ENCODE measurements around the gene AKR7A2. TPM values are rescaled to one million over a fixed set of nuclear protein-coding genes. Genes with fewer than 3 reads are reported as not detected.

AKR7A2 gene
- total and polyA plus RNA-seq, 12 donors = 6.8 to 48.5 (median 43.0) TPM

- TF ChIP-seq, protein P1, sequence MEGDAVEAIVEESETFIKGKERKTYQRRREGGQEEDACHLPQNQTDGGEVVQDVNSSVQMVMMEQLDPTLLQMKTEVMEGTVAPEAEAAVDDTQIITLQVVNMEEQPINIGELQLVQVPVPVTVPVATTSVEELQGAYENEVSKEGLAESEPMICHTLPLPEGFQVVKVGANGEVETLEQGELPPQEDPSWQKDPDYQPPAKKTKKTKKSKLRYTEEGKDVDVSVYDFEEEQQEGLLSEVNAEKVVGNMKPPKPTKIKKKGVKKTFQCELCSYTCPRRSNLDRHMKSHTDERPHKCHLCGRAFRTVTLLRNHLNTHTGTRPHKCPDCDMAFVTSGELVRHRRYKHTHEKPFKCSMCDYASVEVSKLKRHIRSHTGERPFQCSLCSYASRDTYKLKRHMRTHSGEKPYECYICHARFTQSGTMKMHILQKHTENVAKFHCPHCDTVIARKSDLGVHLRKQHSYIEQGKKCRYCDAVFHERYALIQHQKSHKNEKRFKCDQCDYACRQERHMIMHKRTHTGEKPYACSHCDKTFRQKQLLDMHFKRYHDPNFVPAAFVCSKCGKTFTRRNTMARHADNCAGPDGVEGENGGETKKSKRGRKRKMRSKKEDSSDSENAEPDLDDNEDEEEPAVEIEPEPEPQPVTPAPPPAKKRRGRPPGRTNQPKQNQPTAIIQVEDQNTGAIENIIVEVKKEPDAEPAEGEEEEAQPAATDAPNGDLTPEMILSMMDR (IDR thresholded peaks at IDR 0.05) = peak; percentile 84 to 94 (median 87)
- intact Hi-C loops (cut with DNase I) = loop anchor here in 7 of 10 donors (2.0 to 5.0 kb wide), 4 partner anchors 238 to 313 kb away; no protein-coding TSS in a partner anchor
- DNase-seq (peak; percentile 54 to 70), ATAC-seq (peak; percentile 66 to 76 (median 74))
- H3K36me3 ChIP-seq = peaks cover 0 to 92% (median 20%) of the 10 kb centered on the region in 9 donors
- peaks cover 3 to 34% (median 20%) of the 10 kb centered on the region in 9 donors for H3K4me1 ChIP-seq
- H3K27me3 ChIP-seq = no peaks in the 10 kb centered on the region
- H3K27ac ChIP-seq = peak overlapping the region in 2 of 10 donors; percentile 10
- WGBS, 2 donors = 66 to 69% methylated on average over 12 of the region's 12 CpGs
- H3K9me3 ChIP-seq = no peaks in the 10 kb centered on the region
- no peak overlapping the region for H3K4me3 ChIP-seq
Observed at GRCh38 chr1:19344372-19344810, 32.4 kb upstream of the AKR7A2 start.

GRCh38 chr1:19343617-19344350 is 31.8 kb upstream of the AKR7A2 start:
- intact Hi-C loops (cut with DNase I) = loop anchor here in 7 of 10 donors (2.0 to 5.0 kb wide), 4 partner anchors 239 to 314 kb away; no protein-coding TSS in a partner anchor
- TF ChIP-seq, protein P1 (IDR thresholded peaks at IDR 0.05) = no peak
- Histone ChIP-seq H3K4me1 (peaks cover 3 to 34% (median 20%) of the 10 kb centered on the region in 9 donors), H3K27ac (peak overlapping the region in 2 of 10 donors; percentile 10), H3K9me3 (no peaks in the 10 kb centered on the region), H3K27me3 (no peaks in the 10 kb centered on the region), H3K4me3 (no peak overlapping the region), H3K36me3 (peaks cover 0 to 92% (median 19%) of the 10 kb centered on the region in 9 donors)
- ATAC-seq (no peak), DNase-seq (no peak)
- 88 to 90% methylated on average over 20 of the region's 20 CpGs for WGBS, 2 donors

GRCh38 chr1:19342894-19343616 is 31.1 kb upstream of the AKR7A2 start:
- TF ChIP-seq, protein P1 (IDR thresholded peaks at IDR 0.05) = no peak
- H3K27me3 ChIP-seq = no peaks in the 10 kb centered on the region
- H3K4me3 ChIP-seq = no peak overlapping the region
- H3K36me3 ChIP-seq = peaks cover 0 to 92% (median 19%) of the 10 kb centered on the region in 9 donors
- no peaks in the 10 kb centered on the region for H3K9me3 ChIP-seq
- intact Hi-C loops (cut with DNase I) = loop anchor here in 3 of 10 donors (5.0 kb wide), 3 partner anchors 239 to 314 kb away; no protein-coding TSS in a partner anchor
- WGBS, 2 donors = 86 to 87% methylated on average over 33 of the region's 33 CpGs
- DNase-seq (no peak), ATAC-seq (no peak)
- H3K4me1 ChIP-seq = peaks cover 3 to 34% (median 20%) of the 10 kb centered on the region in 9 donors
- H3K27ac ChIP-seq = peak overlapping the region in 1 of 10 donors; percentile 26

Data from heart right ventricle (tissue), 16 donors.